Inferior parietal cortex (tissue), 1 donor: Measurements from ENCODE around the gene MAGI2.

Experiments
- DNase-seq: peaks from one replicate; pipeline ENCODE4 v3.0.0-alpha.2; 2016; ENCODE audit errors: extremely low spot score

MAGI2 gene

DNA sequence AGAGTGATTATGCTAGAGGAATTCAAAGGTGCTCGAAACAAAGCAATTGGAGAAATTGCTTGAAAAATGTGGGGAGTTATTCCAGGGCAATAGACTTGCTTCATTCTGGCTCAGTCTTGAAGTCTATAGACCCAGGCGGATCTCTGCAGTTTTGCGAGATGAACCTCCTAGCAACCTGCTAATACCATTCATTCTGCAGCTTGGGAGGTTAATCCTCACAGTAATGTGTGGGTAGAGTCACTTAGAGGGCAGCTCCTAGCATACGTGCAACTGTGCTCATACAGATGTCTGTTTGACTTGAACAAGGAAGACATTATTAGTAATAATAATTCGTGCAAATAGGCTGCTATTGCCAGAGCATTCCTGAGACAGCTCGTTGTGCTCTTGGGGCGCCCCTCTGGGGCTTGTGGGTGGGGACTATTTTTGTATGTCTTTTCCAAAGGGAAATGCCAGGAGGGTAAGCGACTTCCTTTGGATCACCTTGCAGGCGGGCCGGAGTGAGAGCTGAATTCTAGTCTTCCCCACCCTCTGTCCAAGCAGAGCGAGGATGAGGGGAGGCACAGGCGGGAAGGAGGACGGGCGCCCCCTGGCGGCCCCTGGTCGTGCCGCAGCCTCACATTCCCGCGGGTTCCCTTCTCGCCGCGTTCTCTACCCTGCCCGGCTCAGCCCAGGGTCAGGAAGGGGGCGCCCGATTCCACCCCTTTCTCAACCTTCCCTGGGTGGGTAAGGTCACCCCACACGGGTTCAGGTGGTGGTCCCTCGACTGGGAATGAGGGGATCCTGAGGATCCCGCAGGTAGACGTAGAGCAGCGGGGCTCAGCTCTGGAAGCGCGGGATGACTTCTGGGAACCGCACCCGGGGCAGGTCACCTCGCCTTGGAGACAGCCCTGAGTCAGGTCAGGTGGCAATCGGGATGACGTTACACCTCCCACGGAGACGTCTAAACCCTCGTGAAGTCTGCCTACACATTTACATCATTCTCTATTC, 1413.4 kb downstream of the MAGI2 start:
- DNase-seq, result no peak

DNA sequence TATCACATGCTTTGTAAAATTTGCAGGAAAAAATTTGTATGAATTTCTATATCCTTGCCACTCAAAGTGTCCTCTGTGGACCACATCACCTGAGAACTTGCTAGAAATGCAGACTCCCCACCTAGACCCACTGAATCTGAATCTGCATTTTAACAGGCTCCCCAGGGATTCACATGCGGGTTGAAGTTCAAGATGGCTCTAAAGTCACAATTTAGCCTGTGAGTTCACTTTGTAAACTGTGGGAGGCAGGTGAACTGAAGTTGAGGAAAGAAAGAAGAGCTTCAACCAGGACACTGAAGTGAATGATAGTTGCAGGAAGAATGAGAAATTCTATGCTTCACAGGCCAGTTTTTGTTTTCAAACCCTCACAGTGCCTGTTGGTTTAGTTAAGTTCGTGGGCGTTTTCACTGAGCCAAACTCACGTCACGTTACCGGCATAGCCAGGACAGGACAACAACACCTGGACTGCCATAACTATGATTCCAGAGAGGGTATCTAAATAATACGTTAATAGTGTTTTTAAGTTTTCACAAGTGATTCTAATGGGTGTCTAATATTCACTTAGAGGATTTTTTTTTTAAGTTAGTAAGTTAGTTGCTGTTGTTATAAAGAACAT, 1414.9 kb downstream of the MAGI2 start:
- no peak for DNase-seq

DNA sequence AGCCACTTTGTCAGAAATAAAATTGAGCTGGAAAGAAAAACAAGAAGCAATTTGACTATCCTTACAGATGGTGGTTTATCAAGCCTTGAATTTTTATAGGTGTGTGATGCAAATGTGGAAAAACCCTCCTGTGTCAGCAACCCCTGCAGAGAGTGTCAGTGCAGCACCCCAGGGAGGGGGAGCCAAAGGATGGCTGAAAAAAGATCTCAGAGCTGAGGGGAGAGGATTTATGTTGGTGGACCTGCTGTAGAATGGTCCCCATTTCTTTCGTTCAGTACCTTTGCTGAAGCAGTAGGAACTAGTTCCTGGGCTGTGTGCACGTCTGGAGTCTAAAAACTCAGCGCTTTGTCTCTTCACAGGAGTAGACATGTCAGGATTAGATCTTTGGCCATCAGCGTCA, 1415.9 kb downstream of the MAGI2 start:
- DNase-seq, result no peak

DNA sequence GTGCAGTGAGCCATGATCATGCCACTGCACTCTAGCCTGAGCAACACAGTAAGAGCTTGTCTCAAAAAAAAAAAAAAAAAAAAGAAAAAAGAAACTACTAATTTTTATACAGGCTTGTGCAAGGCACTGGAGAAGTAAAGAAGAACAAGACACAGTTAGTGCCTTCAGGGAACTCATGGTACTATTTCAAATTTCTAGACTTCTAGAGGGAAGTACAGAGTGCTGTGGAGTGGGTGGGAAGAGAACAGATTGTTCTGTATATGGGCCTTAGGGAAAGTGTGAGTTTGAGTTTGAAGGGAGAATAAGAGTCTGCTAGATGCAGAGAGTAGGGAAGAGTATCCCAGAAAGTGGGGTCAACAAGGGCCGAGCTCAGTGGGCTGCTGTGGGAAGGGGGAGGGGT, 1420.1 kb downstream of the MAGI2 start:
- DNase-seq, result no peak

DNA sequence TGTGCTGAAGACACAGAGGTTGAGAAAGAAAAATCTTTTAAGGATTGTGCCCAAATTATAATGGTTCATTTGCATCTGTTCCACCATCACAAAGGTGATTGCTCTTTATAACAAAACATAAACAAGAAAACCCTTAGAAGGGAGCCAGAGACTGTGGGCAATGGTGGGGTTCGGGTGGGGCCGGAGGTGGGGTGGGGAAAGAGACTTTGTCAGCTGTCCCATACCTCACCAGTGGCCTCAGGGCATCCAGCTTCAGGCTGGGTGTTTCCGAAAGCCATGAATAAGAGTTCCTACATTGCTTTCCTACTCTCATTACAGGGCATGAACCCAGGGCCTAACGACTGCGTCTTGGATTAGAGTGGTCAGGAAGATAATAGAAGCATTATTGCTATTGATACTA, 1427.0 kb downstream of the MAGI2 start:
- no peak for DNase-seq

DNA sequence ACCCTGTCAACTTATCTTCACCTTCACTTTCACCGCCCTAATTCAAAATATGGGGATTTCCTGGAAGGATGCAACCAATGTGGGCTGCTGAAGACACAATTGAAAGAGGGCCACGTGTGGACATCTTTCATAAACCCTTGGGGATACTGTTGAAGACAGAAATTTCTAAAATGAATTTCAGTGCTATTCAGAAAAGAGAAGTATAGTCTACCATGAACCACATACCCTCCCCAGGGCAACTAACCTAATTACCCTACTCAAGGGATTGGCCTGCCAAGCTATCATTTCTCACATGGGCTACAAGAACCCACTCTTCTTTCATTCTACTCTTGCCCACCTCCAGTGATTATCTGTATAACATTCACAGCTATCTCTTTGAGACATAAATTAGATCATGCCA, 1428.9 kb downstream of the MAGI2 start:
- DNase-seq, result no peak

DNA sequence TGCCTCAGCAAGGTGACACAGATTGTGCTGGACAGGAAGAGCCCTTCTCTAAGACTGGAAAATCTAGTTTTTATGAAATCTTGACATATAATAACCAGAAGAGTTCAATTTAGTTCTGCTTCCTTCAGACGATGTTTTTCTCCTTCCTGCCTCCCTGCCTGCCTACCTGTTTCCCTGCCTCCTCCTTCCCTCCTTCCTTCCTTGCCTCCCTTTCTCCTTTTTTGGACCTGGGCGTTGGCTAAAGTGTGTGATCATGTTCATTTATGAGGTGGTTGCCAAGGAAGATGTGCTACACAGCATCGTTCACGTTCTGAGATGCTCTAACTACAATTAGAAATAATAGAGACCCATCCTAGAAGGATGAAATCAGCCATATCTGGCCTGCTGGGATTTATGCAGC, 1430.3 kb downstream of the MAGI2 start:
- no peak for DNase-seq

DNA sequence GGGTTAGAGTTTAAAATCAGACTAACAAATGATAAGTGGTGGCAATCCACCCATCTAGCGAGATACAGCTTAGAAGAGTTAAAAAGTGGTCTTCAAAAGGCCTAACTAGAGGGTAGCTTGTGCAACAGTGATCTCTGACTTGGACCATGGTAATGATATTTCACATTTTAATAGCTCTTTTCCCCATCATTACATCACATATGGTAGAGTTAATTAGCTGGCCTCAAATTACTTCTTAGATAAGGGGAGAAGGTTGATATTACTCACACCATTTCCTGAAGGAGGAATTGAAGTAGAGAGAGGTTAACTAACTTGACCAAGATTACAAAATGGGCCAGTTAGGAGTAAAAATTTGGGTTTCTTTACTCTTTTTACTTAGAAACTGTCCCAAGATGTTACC, 1431.3 kb downstream of the MAGI2 start:
- DNase-seq, result no peak

DNA sequence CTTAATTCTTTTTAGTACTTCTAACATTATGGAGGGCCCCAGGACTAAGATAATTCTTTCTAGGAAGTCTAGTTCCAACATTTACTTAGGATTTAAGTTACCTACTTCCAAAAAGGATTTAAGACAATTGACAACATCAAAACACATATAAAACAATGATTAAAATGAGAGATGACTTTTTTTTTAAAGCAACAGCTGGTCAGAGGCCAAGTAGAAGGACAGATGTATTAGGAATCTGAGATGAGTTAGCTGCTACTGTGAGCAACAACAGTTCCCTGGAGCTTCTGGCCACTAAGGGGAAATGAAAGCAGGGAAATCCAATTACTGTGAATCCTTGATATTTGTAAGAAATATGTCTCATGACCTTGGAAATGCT, 1432.6 kb downstream of the MAGI2 start:
- DNase-seq, result no peak

DNA sequence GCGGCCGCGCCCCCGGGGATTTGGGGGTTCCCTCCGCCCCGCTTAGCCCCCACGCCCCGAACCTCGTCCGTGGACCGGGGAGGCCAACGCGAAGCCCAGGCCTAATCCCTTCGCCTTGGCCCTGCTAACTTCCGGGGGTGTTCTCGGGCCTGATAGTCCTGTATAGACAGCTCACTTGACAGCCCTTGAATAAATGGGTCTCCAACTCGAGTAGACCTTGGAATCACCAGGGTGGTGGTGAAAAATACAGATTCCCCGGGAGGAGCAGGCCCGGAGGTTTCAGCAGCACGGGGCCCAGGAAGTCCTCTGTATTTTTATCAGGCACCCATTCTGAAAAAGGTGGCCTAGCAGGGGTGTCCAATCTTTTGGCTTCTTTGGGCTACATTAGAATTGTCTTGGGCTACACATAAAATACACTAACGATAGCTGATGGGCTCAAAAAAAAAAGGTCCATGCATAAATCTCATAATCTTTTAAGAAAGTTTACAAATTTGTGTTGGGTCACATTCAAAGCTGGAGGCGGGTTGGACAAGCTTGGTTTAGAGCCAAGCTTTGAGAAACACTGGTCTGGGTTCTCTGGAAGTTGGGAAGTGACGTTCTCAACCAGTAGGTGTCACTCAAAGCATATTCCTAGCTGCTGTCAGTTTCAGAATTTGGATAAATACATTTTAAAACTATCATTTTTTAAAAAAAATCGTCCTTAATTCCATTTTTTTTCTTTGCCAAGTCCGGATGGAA, 1433.2 kb downstream of the MAGI2 start:
- DNase-seq, result peak; percentile 92

DNA sequence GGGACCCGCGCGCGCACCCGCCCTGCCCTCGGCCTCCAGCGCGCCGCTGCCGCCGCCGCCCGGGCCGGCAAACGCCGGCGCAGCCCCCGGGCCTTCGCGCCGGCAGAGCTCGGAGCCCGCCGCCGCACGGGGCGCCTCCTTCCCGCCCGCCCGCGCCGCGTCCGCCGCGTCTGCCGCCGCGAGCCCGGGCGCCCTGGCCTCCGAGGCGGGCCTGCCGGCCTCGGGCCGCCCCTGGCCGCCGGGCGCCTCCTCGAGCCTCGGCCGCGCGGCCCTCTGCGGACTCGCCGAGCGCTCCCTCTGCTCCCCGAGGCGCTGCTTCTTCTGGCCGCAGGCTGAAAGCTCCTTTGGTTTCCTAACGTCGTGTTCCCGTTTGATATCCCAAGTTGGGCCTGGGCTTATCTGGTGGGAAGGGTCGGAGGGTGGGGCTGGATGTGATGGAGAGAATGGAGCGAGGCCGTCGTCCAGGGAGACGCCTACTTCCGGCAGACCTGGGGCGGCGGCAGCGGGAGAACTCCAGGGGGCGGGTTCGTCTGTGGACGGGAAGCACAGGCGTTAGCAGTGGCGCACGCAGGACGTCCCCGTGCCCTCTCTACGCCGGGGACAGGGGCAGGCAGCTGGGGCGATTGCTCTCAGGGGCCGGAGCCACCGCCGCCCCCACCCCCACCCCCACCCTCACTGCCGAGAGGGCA, 1433.9 kb downstream of the MAGI2 start:
- DNase-seq, result peak; percentile 77

DNA sequence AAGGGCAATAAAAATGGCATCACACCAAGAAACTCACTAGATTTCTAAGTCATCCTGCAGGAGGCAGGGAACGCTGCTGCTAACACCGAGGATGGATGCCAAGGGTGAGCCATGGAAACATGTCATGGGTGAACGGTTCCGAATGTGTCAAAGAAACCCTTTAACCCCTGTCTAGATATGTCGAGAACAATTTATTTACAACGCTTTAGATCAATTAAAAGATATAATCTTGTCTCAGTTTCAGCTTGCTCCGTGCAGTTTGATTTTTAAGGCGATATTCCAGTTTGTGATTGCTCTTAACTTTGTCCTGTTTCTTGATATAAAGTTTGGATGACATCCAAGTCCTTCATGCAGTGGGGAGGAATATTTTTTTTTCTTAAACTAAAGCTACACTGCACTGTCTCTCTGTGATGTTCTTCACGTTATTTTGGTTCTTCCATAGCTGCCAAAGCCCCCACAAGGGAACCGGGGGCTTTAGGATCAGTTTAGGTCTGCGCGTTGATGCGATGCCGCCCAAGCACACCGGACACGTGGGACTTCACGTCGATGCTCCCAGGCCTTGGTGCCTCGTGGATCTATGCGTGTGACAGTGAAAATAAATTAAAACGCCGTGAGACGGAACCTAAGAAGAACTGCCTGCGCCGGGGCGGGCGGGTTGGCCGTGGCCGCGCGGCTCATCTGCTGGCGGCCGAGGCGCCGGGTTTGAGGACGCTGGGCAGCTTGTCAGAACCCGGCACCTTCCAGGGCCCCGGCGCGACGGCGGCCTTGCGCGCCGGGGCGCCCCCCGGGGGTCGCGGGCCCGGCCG, 1434.6 kb downstream of the MAGI2 start:
- no peak for DNase-seq

DNA sequence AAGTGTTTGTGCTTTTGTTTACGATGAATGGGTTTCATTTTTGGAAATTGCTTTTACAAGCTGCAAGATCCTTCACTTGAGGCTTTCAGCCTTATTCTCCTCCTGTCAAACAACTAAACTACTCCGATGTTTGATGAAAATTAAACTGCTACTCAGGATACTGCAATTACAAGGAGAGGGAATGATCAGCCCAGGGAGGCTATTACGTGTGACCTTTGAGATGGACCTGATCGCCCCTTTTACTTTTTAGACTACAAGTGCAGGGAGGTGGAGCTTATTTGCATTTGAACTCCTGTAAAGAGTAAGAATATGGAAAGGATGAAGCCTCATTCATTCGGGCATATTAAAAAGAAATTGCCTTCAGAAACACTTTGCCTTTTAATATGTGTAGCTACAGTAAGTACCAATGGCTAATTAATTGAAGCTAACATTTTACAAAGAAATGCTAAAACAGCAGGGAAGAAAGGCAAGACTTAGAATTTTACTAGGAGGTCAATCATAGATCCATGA, 1435.8 kb downstream of the MAGI2 start:
- no peak for DNase-seq

DNA sequence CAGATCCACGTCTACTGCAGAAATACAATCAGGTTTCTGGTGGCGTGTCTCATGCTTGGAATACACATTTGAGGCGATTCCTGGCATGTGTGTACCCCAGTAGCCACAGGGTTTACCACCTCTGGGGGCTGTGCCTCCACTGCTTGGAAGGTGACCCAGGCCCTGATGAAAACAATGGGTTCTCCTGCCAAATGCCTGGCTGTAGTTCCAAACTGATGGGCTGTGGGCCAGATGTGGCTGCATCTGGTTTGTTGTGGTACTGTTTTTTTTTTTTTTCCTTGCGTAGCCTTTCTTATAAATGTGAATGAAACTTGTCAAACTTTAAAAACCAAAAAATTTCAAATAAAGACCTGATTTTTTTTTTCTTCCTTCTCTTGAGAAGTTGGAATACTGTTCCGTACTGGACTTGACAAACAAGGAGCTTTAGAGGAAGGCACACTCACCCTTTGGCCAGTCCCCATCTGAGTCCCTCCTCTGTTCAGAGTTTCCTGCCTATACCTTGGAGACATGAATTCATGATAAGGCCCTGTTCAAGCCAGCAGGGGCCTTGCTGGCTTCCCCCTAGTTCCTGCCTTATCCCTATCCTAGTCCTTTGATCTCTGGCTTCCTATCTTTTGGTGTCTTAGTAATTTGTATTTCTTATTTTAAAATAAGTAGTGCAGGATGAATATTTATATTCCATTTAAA, 1437.8 kb downstream of the MAGI2 start:
- no peak for DNase-seq

DNA sequence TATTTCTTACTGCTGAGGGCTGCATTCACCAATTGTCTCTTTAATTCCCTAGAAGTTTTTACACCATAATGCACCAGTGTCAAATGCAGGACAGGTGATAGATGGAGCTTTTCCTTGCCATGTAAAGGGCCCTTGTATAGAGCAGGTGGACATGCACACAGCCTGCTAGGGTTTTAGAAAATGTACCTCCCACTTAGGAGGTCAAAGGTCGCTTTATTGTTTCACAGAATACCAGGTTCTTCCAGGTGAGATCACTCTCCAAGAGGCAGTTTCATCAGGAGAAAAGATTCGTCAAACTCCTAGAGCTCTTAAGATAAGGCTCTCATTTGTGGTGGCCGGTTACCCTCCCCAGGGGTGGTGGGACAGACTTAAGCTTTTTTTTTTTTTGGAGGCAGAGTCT, 1439.1 kb downstream of the MAGI2 start:
- DNase-seq, result no peak

DNA sequence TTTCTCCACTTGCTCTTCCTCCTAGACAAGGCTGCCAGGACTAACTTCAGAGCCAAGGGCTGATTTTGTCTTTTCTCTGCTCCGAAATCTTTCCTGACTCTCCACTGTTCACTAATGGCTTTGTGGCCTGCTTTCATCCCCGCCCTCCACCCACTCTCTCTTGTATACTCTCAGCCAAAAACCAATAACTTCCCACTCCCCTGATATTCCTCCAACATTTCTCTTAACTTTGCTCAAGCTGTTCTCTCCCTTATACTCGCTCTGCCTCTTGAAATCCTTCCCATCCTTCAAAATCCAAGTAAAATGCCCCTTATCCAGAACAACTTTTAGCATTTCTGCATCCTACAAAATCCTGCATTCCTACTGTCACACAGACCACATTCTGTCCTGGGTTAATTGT, 1440.1 kb downstream of the MAGI2 start:
- DNase-seq, result no peak

DNA sequence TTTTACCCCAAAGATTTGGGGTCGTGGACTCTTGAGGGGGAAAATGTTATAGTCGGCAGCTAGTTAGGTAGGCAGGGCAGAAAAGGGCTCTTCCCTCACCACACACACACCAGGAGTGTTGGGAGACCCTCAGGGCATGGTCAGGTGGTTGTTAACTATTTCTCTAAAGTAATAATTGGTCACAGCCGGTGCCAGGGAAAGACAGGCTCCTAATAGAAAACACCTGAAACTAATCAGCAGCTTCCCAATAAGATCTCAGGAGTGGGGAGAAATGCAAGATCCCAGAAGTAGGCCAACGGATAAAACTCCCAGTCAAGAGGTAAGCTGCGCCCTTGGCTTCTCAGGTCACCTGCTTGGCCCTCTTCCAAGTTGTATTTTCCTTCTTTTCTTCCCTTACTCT, 1441.8 kb downstream of the MAGI2 start:
- DNase-seq, result no peak

DNA sequence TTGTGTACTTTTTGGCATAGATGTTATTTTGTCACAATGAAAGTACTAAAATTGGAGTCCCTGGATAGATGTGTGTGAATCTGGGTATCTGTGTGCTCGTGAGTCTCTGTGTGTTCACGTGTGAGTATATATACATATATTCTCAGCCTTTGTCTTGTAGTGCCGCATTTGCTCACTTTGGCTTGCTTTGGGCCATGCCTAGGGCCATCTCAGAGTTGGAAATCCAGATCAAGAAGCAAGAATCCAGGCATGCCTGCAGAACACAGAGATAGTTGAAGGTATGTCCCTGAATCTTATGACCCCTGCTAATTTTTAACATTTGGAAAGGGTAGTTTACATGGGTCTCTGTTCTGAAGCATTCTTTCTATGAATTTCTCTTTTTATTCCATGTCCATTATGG, 1446.2 kb downstream of the MAGI2 start:
- no peak for DNase-seq

DNA sequence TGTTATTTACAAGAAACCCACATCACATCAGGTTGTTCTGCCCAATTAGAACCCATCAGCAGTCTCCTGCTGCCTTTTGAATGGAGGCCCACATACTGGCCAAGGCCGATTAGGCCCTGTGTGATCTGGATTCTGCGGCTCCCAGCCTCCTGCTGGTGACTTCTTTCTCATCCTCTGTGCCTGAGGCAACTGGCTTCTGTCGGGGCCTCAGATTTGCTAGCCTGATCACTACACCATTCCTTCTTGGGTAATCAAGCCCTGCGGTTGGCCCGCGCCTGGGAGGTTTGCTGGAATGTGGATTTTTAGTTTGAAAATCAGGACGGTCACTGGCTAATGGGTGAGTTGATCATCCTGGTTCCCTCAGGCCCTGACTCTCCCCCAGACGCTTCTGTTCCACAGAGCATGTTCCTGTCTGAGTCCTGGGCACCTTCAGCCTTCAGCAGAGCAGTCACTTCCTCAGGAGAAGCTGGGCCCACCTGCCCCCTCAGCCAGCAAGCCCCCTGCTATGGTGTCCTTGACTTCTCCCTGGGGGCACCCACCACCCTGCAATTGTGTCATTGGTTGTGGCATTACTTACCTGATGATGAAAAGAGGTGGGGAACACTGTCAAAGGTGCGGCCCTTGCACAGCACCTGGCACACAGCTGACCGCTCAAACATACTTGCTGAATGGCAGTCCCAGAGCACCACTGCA, 1447.3 kb downstream of the MAGI2 start:
- DNase-seq, result no peak

DNA sequence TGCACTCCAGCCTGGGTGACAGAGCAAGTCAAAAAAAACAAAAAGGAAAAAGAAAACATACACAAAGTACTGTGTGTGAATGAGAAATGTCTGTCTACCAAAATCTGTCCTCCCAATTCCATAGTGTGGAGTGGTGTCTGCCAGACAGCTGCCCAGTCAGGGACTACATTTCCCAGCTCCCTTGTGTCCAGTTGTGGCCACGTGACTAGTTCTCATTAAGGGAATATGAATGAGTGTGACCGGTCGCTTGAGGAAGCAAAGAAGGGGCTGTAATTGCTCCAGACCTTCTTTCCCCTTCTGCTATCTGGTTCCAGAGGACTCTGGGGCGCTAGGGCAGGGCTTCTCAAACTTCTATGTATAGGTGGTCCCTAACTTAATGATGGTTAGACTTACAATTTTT, 1450.8 kb downstream of the MAGI2 start:
- DNase-seq, result no peak
